Astrocyte (in vitro differentiated cells and primary cell): ENCODE measurements around the gene REEP1. TPM values are rescaled to one million over a fixed set of nuclear protein-coding genes. Genes with fewer than 3 reads are reported as not detected.
A peak's percentile ranks its signal among the peaks of the same experiment; 100 is the strongest.

Source experiments
- DNase-seq: peaks from one replicate; pipeline ENCODE4 v3.0.0-alpha.2; 2010; ENCODE audit warnings: low read depth
- FAIRE-seq: peaks from 2 replicates; lab custom pipeline; 2011; peaks lifted over from hg19 to GRCh38; lab: Jason Lieb, UNC
- H2AFZ ChIP-seq: 2 replicates; pipeline ENCODE4 v1.6.0; 2012; ENCODE audit warnings: low read depth, low read length, inconsistent platforms
- H3K27ac ChIP-seq: 2 replicates; pipeline ENCODE4 v1.5.1; 2011; ENCODE audit warnings: low read depth, low read length, inconsistent platforms
- H3K27me3 ChIP-seq: 2 replicates; pipeline ENCODE4 v1.6.0; 2011; ENCODE audit warnings: low read length, inconsistent platforms; ENCODE audit not compliant: insufficient read depth
- H3K36me3 ChIP-seq: 2 replicates; pipeline ENCODE4 v1.5.1; 2011; ENCODE audit warnings: low read length, inconsistent platforms; ENCODE audit not compliant: insufficient read depth
- H3K4me1 ChIP-seq: 2 replicates; pipeline ENCODE4 v1.5.1; 2011; ENCODE audit warnings: low read length, inconsistent platforms; ENCODE audit not compliant: insufficient read depth
- H3K4me2 ChIP-seq: 2 replicates; pipeline ENCODE4 v1.6.0; 2012; ENCODE audit warnings: low read length, inconsistent platforms
- H3K4me3 ChIP-seq: 2 replicates; pipeline ENCODE4 v1.5.1; 2011; ENCODE audit warnings: low read depth, mild to moderate bottlenecking, low read length, inconsistent platforms; ENCODE audit not compliant: insufficient read depth
- H3K79me2 ChIP-seq: 2 replicates; pipeline ENCODE4 v1.6.0; 2012; ENCODE audit warnings: mild to moderate bottlenecking, low read length, inconsistent platforms; ENCODE audit not compliant: insufficient read depth
- H3K9ac ChIP-seq: 2 replicates; pipeline ENCODE4 v1.6.0; 2012; ENCODE audit warnings: mild to moderate bottlenecking, low read length, inconsistent platforms
- H3K9me3 ChIP-seq: 2 replicates; pipeline ENCODE4 v1.5.1; 2012; ENCODE audit warnings: low read depth, mild to moderate bottlenecking, low read length, inconsistent platforms; ENCODE audit not compliant: insufficient read depth
- H4K20me1 ChIP-seq: 2 replicates; pipeline ENCODE4 v1.6.0; 2012; ENCODE audit warnings: low read length, inconsistent platforms; ENCODE audit not compliant: insufficient read depth
- H3K27ac Mint-ChIP-seq: one replicate; pipeline ENCODE4 v1.8.0; 2021; ENCODE audit warnings: mild to moderate bottlenecking, mixed read lengths; ENCODE audit not compliant: unreplicated experiment
- H3K27me3 Mint-ChIP-seq: one replicate; pipeline ENCODE4 v1.8.0; 2021; ENCODE audit warnings: low read depth, mixed read lengths; ENCODE audit not compliant: unreplicated experiment
- H3K36me3 Mint-ChIP-seq: one replicate; pipeline ENCODE4 v1.8.0; 2021; ENCODE audit warnings: low read depth, mixed read lengths; ENCODE audit not compliant: unreplicated experiment
- H3K4me1 Mint-ChIP-seq: one replicate; pipeline ENCODE4 v1.8.0; 2021; ENCODE audit warnings: low read depth, mixed read lengths; ENCODE audit not compliant: unreplicated experiment
- H3K4me3 Mint-ChIP-seq: one replicate; pipeline ENCODE4 v1.8.0; 2021; ENCODE audit warnings: mild to moderate bottlenecking, moderate library complexity, mixed read lengths; ENCODE audit not compliant: unreplicated experiment
- H3K9me3 Mint-ChIP-seq: one replicate; pipeline ENCODE4 v1.8.0; 2021; ENCODE audit warnings: mild to moderate bottlenecking, mixed read lengths; ENCODE audit not compliant: unreplicated experiment
- EZH2 ChIP-seq: IDR thresholded peaks from 2 replicates; pipeline ENCODE4 v1.6.1; 2012; ENCODE audit warnings: mild to moderate bottlenecking, low read length, inconsistent platforms; ENCODE audit not compliant: insufficient read depth
- total RNA-seq: library from RNA; stranded (reverse); gene quantifications from 2 replicates; pipeline ENCODE4 v1.2.1, GENCODE V29; 2021
- TF ChIP-seq, protein P1 (sequence below): IDR thresholded peaks from 2 replicates; pipeline ENCODE4 v1.5.1; 2011; ENCODE audit warnings: low read depth, mild to moderate bottlenecking, inconsistent platforms, low read length, moderate library complexity; ENCODE audit not compliant: insufficient read depth

The REEP1 gene
- total RNA-seq, 1 donor from 2014 or later, result 0.61 TPM

DNA sequence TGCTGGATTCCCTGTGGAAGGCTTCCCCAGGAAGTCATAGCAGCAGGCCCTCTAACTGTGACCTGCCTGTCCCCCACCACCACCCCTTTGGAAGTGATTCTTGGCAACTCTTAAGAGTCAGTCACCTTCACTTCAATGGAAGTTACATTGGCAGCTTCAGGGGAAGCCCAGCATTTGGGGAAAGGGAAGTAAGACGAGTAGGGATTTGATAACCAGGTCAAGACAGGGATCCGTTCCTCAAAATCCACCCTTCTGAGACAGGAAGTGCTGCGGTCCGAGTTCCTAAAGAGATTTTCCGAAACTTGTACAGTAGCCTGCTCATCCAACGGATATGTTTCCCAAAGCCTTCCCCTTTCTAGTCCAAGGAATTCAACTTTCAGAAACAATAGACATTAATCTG is 84.0 kb downstream of the REEP1 start:
- no peak overlapping the region for H3K4me3 ChIP-seq
- FAIRE-seq (no peak), DNase-seq (no peak)
- peaks cover 5% of the 10 kb centered on the region for H3K4me1 ChIP-seq
- Mint-ChIP-seq H3K9me3 (peaks cover 1% of the 10 kb centered on the region), H3K4me3 (no peak overlapping the region), H3K4me1 (peaks cover 8% of the 10 kb centered on the region), H3K36me3 (no peaks in the 10 kb centered on the region), H3K27ac (no peak overlapping the region), H3K27me3 (peaks cover 22% of the 10 kb centered on the region)
- H3K9me3 ChIP-seq, result no peaks in the 10 kb centered on the region
- H4K20me1 ChIP-seq, result no peaks in the 10 kb centered on the region
- no peaks in the 10 kb centered on the region for H3K36me3 ChIP-seq
- TF ChIP-seq, protein P1, sequence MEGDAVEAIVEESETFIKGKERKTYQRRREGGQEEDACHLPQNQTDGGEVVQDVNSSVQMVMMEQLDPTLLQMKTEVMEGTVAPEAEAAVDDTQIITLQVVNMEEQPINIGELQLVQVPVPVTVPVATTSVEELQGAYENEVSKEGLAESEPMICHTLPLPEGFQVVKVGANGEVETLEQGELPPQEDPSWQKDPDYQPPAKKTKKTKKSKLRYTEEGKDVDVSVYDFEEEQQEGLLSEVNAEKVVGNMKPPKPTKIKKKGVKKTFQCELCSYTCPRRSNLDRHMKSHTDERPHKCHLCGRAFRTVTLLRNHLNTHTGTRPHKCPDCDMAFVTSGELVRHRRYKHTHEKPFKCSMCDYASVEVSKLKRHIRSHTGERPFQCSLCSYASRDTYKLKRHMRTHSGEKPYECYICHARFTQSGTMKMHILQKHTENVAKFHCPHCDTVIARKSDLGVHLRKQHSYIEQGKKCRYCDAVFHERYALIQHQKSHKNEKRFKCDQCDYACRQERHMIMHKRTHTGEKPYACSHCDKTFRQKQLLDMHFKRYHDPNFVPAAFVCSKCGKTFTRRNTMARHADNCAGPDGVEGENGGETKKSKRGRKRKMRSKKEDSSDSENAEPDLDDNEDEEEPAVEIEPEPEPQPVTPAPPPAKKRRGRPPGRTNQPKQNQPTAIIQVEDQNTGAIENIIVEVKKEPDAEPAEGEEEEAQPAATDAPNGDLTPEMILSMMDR, result no peak
- TF ChIP-seq EZH2, result no peak
- H3K27me3 ChIP-seq, result peaks cover 3% of the 10 kb centered on the region
- H3K9ac ChIP-seq, result no peak overlapping the region
- no peak overlapping the region for H3K4me2 ChIP-seq
- H2AFZ ChIP-seq, result no peak overlapping the region
- H3K27ac ChIP-seq, result no peak overlapping the region
- H3K79me2 ChIP-seq, result no peaks in the 10 kb centered on the region

DNA sequence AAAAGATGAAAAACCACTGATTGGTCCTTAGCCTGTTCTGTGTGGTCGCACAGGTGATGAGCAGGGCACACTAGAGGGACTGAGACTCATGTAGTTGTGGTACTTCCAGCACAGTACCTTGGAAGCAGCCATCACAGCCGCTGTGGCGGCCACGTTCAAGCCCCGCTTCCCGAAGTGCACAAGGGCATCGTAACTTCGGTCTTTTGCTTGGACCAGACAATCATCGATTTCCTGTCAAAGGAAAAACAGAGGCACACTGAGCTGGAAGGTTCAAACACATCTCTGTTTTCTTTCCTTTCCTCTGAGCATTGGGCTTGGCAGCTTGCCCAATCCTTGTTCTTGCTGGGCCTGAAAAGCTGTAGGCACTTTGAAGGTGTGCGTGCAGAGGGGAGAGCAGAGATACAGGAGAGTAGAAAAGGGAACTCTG is 85.6 kb downstream of the REEP1 start:
- no peak overlapping the region for H3K27ac ChIP-seq
- H3K27me3 Mint-ChIP-seq, result peaks cover 20% of the 10 kb centered on the region
- no peak for DNase-seq
- no peak overlapping the region for H3K4me3 ChIP-seq
- no peaks in the 10 kb centered on the region for H3K36me3 Mint-ChIP-seq
- no peak overlapping the region for H3K4me2 ChIP-seq
- no peaks in the 10 kb centered on the region for H3K79me2 ChIP-seq
- peaks cover 3% of the 10 kb centered on the region for H3K27me3 ChIP-seq
- H3K4me1 ChIP-seq, result peaks cover 5% of the 10 kb centered on the region
- H3K4me1 Mint-ChIP-seq, result peaks cover 8% of the 10 kb centered on the region
- no peaks in the 10 kb centered on the region for H3K9me3 ChIP-seq
- H3K27ac Mint-ChIP-seq, result no peak overlapping the region
- no peak for FAIRE-seq
- H3K9me3 Mint-ChIP-seq, result peaks cover 1% of the 10 kb centered on the region
- H3K36me3 ChIP-seq, result no peaks in the 10 kb centered on the region
- no peak overlapping the region for H3K4me3 Mint-ChIP-seq
- no peak overlapping the region for H3K9ac ChIP-seq
- TF ChIP-seq, protein P1, result no peak
- TF ChIP-seq EZH2, result no peak
- no peak overlapping the region for H2AFZ ChIP-seq
- no peaks in the 10 kb centered on the region for H4K20me1 ChIP-seq

DNA sequence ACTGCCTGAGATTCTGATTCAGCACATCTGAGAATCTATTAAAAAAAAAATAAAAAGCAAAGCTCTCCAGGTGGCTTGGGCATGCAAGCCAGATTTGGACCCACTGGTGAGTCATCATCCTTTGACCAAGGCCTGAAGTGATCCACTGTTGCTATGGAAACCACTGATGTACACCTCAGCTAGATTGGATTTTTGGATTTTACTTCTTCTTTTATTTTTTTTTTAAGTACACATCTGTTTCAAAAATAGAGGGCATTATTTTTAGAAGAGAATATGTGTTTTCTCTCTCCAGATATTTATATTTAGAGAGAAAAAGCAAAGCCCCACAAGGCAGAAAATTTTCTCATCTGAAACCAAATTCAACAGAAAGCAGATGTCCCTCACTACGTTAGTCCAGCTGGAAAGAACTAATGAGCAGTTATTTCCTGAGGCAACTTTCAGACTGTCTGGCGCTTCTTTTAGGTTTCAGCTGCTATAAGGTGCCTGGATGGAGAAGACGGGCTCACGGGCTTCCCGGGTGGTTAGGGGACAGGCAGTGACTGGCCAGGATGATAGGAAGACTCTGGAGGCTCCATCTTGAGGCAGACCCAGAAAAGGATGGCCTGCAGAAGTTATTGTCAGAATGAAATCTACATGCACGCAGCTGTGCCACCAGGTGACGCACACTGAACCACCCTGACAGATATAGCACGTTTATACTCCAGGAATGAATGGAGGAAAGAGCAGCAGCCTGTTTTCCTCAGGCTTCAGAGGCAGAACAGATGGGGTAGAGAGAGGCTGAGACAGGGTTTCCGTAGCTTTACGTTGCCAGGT is 87.6 kb downstream of the REEP1 start:
- peaks cover 8% of the 10 kb centered on the region for H3K4me1 Mint-ChIP-seq
- Histone ChIP-seq H3K79me2 (no peaks in the 10 kb centered on the region), H3K27ac (no peak overlapping the region), H3K9ac (no peak overlapping the region), H3K4me3 (no peak overlapping the region), H3K4me1 (peaks cover 5% of the 10 kb centered on the region), H2AFZ (no peak overlapping the region), H3K27me3 (peaks cover 3% of the 10 kb centered on the region), H3K9me3 (no peaks in the 10 kb centered on the region), H3K36me3 (no peaks in the 10 kb centered on the region), H3K4me2 (peak overlapping the region; percentile 35), H4K20me1 (no peaks in the 10 kb centered on the region)
- H3K9me3 Mint-ChIP-seq, result no peaks in the 10 kb centered on the region
- no peak overlapping the region for H3K4me3 Mint-ChIP-seq
- TF ChIP-seq EZH2, result no peak
- TF ChIP-seq, protein P1, result no peak
- H3K27me3 Mint-ChIP-seq, result peaks cover 15% of the 10 kb centered on the region
- H3K36me3 Mint-ChIP-seq, result no peaks in the 10 kb centered on the region
- FAIRE-seq, result no peak
- peak; percentile 84 for DNase-seq
- H3K27ac Mint-ChIP-seq, result no peak overlapping the region
